Tibial artery (tissue), 4 donors: ENCODE results near the gene ETS1.

Experiments
- DNase-seq, 2 donors: peaks; one replicate each; pipeline ENCODE4 v3.0.0-alpha.2; 2019
- H3K27ac ChIP-seq, 2 donors: fragments of 200-600 bp; sonication (generic) in 1 of 2; 1 replicate in 1 of 2; 2 replicates in 1 of 2; pipeline ENCODE4 v1.5.1; 2018 to 2019; ENCODE audit warnings: mild to moderate bottlenecking in 1 of 2
- H3K27me3 ChIP-seq, 2 donors: fragments of 200-600 bp; sonication (generic) in 1 of 2; one replicate each; pipeline versions ENCODE4 v1.5.1 to v1.6.0; 2016 to 2019
- H3K36me3 ChIP-seq, 3 donors: fragments of 200-600 bp; sonication (generic) in 2 of 3; one replicate each; pipeline ENCODE4 v1.5.1; 2016 to 2019; ENCODE audit warnings: mild to moderate bottlenecking in 2 of 3
- H3K4me1 ChIP-seq, 4 donors: fragments of 200-600 bp; sonication (generic) in 2 of 4; 1 replicate in 3 of 4; 2 replicates in 1 of 4; pipeline ENCODE4 v1.5.1; 2016 to 2019
- H3K4me3 ChIP-seq, 2 donors: fragments of 200-600 bp; sonication (generic) in 1 of 2; 1 replicate in 1 of 2; 2 replicates in 1 of 2; pipeline ENCODE4 v1.5.1; 2018 to 2019; ENCODE audit warnings: mild to moderate bottlenecking in 2 of 2
- H3K9me3 ChIP-seq, 3 donors: fragments of 200-600 bp; sonication (generic) in 1 of 3; one replicate each; pipeline ENCODE4 v1.5.1; 2016 to 2019
- CTCF ChIP-seq, 2 experiments: fragments of 200-600 bp in 1 of 2; fragments of 450-650 bp in 1 of 2; IDR thresholded peaks; one replicate each; pipeline ENCODE4 v1.5.1; 2017 to 2019; ENCODE audit warnings: antibody characterized with exemption in 2 of 2, mild to moderate bottlenecking in 1 of 2, moderate library complexity in 1 of 2
- intact Hi-C: fragments of 100-400 bp; cut with DNase I; formaldehyde crosslinking; loops from one replicate; pipeline ENCODE4 v1.15.0; 2023; ENCODE audit warnings: low total_unique reads

Gene ETS1

GRCh38 chr11:128592454-128592853 is 5.1 kb upstream of the ETS1 start:
- H3K27me3 ChIP-seq: peaks cover 0 to 9% of the 10 kb centered on the region in 2 donors
- H3K27ac ChIP-seq: no peak overlapping the region
- H3K4me3 ChIP-seq: no peak overlapping the region
- TF ChIP-seq CTCF (IDR thresholded peaks at IDR 0.05): no peak
- DNase-seq: no peak
- no peaks in the 10 kb centered on the region for H3K9me3 ChIP-seq
- intact Hi-C loops: no loop called here
- no peaks in the 10 kb centered on the region for H3K36me3 ChIP-seq
- H3K4me1 ChIP-seq: no peaks in the 10 kb centered on the region

GRCh38 chr11:128590587-128590986 is 3.2 kb upstream of the ETS1 start:
- Histone ChIP-seq H3K9me3 (no peaks in the 10 kb centered on the region), H3K27me3 (peaks cover 0 to 13% of the 10 kb centered on the region in 2 donors), H3K36me3 (no peaks in the 10 kb centered on the region), H3K4me1 (no peaks in the 10 kb centered on the region), H3K27ac (no peak overlapping the region), H3K4me3 (no peak overlapping the region)
- TF ChIP-seq CTCF (IDR thresholded peaks at IDR 0.05): no peak
- intact Hi-C loops: no loop called here
- DNase-seq: no peak

DNA sequence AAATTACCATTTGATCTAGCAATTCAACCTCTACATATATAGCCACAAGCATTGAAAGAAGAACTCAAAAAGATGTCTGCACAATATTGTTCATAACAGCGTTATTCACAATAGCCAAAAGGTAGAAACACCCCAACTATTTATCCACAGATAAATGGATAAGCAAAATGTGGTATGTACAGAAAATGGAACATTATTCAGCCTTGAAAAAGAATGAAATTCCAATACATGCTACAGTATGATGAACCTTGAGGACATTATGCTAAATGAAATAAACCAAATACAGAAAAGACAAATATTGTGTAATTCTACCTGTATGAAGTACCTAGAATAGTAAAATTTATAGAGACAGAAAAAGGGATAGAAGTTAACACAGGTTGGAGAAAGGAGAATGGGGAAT is 2.6 kb upstream of the ETS1 start:
- no peak overlapping the region for H3K27ac ChIP-seq
- DNase-seq: no peak
- H3K4me1 ChIP-seq: no peaks in the 10 kb centered on the region
- intact Hi-C loops: no loop called here
- no peaks in the 10 kb centered on the region for H3K36me3 ChIP-seq
- H3K27me3 ChIP-seq: peaks cover 0 to 17% of the 10 kb centered on the region in 2 donors
- no peak overlapping the region for H3K4me3 ChIP-seq
- no peak for TF ChIP-seq CTCF (IDR thresholded peaks at IDR 0.05)
- H3K9me3 ChIP-seq: no peaks in the 10 kb centered on the region

DNA sequence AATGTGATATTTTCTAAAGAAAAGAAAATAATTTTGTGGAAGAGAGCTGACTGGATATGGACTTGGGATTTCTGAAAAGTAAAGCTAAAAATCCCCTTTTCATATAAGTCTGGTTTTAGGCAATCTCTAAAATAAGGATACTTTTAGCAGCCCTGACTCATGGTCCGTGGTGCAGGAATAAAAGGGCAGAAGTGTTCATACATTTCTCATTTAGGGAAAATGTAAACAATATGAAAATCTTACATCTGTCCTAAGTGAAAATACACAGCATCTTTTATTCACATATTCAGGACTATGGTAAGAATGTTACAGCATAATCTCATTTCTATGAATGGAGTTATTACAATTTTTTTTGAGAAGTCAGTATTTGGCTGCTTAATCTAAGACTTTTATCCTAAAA is 735 bp upstream of the ETS1 start:
- no peaks in the 10 kb centered on the region for H3K36me3 ChIP-seq
- intact Hi-C loops: no loop called here
- H3K4me3 ChIP-seq: no peak overlapping the region
- no peak overlapping the region for H3K27ac ChIP-seq
- DNase-seq: no peak
- no peaks in the 10 kb centered on the region for H3K4me1 ChIP-seq
- no peak for TF ChIP-seq CTCF (IDR thresholded peaks at IDR 0.05)
- no peaks in the 10 kb centered on the region for H3K9me3 ChIP-seq
- H3K27me3 ChIP-seq: peaks cover 0 to 24% of the 10 kb centered on the region in 2 donors

DNA sequence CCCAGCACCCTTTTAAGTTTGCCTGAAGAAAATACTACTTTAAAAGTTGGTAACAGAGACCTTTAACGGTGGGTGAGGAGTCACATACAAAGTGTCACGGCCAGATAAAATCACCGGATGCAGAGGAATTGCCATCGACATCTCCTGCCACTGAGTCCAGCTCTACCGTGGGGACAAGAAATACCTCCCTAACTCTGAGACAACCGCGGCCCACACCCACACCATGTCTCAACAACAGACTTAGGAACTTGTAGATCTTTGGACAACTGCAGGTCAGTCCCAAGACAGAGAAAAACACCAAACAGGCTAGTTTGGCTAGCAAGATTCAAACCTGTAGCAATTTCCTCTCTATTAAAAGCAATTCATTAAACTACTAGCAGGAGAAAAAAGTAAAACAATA is 669 bp downstream of the ETS1 start:
- H3K4me1 ChIP-seq: no peaks in the 10 kb centered on the region
- no peak overlapping the region for H3K27ac ChIP-seq
- H3K36me3 ChIP-seq: no peaks in the 10 kb centered on the region
- H3K9me3 ChIP-seq: no peaks in the 10 kb centered on the region
- TF ChIP-seq CTCF (IDR thresholded peaks at IDR 0.05): no peak
- DNase-seq: no peak
- peaks cover 0 to 27% of the 10 kb centered on the region in 2 donors for H3K27me3 ChIP-seq
- intact Hi-C loops: no loop called here
- no peak overlapping the region for H3K4me3 ChIP-seq
